Ovary (tissue), 3 donors: ENCODE results near the gene JMJD7.

ENCODE experiments used
- EP300 ChIP-seq: sonication (generic); formaldehyde crosslinking; IDR thresholded peaks from one replicate; pipeline ENCODE4 v1.6.1; 2017; ENCODE audit warnings: antibody characterized with exemption
- POLR2A ChIP-seq: fragments of 450-650 bp; IDR thresholded peaks from one replicate; pipeline ENCODE4 v1.6.1; 2017; ENCODE audit warnings: antibody characterized with exemption, mild to moderate bottlenecking, moderate library complexity
- TF ChIP-seq, protein P1 (sequence below), 3 donors: fragments of 450-650 bp in 2 of 3; fragments of 200-600 bp in 1 of 3; IDR thresholded peaks; one replicate each; pipeline versions ENCODE4 v1.5.1 to v1.8.0; 2016 to 2022; ENCODE audit warnings: antibody characterized with exemption in 3 of 3, mild to moderate bottlenecking in 1 of 3
- donor health status: DM: no; HTN: no; CAD: no.

GRCh38 chr15:41780727-41781126, 47.2 kb upstream of the JMJD7 start:
- TF ChIP-seq, protein P1, sequence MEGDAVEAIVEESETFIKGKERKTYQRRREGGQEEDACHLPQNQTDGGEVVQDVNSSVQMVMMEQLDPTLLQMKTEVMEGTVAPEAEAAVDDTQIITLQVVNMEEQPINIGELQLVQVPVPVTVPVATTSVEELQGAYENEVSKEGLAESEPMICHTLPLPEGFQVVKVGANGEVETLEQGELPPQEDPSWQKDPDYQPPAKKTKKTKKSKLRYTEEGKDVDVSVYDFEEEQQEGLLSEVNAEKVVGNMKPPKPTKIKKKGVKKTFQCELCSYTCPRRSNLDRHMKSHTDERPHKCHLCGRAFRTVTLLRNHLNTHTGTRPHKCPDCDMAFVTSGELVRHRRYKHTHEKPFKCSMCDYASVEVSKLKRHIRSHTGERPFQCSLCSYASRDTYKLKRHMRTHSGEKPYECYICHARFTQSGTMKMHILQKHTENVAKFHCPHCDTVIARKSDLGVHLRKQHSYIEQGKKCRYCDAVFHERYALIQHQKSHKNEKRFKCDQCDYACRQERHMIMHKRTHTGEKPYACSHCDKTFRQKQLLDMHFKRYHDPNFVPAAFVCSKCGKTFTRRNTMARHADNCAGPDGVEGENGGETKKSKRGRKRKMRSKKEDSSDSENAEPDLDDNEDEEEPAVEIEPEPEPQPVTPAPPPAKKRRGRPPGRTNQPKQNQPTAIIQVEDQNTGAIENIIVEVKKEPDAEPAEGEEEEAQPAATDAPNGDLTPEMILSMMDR (IDR thresholded peaks at IDR 0.05) = no peak
- TF ChIP-seq EP300 (no peak), POLR2A (no peak)
